Measurements from ENCODE around the gene CCR6.

CCR6 gene

GRCh38 chr6:167119670-167120582 lies 3.0 kb upstream of the CCR6 start:
- no peak for TF ChIP-seq CTCF (IDR thresholded peaks at IDR 0.05; ENCODE audit: low read depth, low read length)
- no peak overlapping the region for H3K4me3 ChIP-seq (replicated peaks in 1 of 2; ENCODE audit: low read depth in 2 of 2, low read length in 2 of 2)
- no peak for DNase-seq (ENCODE audit: low read depth in 2 of 2)

- H3K4me3 ChIP-seq (replicated peaks in 1 of 2; ENCODE audit: low read depth in 2 of 2, low read length in 2 of 2): no peak overlapping the region
- DNase-seq (ENCODE audit: low read depth in 2 of 2): no peak
- TF ChIP-seq CTCF (IDR thresholded peaks at IDR 0.05; ENCODE audit: low read depth, low read length): no peak
These were observed 2.4 kb upstream of the CCR6 start for GRCh38 chr6:167120583-167120903.

DNA sequence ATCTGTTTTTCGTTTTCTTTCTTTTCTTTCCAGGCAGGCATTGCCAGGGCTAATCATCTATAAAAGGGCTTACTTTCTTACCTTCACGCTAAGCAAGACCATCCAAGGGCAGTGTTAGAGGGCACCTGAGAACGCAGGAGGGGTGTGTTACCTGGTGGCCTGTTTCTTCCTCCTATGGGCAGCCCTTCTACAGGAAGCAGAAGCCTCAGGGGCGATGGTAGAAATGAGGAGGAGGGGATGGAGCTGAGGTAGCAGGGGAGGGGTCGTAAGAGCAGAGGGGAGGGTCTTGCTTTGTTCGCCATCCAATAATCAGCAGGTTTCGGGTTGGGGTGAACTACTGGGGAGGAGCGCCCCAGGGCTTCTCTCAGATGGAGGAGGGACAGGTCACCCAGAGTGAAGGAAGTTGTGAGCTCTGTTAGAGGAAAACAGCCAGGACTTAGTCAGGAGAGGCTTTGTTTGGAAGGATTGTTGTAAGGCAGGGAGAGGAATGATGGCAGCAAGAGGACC lies 1.5 kb upstream of the CCR6 start:
- no peak overlapping the region for H3K4me3 ChIP-seq (replicated peaks in 1 of 2; ENCODE audit: low read depth in 2 of 2, low read length in 2 of 2)
- TF ChIP-seq CTCF (IDR thresholded peaks at IDR 0.05; ENCODE audit: low read depth, low read length): no peak

DNA sequence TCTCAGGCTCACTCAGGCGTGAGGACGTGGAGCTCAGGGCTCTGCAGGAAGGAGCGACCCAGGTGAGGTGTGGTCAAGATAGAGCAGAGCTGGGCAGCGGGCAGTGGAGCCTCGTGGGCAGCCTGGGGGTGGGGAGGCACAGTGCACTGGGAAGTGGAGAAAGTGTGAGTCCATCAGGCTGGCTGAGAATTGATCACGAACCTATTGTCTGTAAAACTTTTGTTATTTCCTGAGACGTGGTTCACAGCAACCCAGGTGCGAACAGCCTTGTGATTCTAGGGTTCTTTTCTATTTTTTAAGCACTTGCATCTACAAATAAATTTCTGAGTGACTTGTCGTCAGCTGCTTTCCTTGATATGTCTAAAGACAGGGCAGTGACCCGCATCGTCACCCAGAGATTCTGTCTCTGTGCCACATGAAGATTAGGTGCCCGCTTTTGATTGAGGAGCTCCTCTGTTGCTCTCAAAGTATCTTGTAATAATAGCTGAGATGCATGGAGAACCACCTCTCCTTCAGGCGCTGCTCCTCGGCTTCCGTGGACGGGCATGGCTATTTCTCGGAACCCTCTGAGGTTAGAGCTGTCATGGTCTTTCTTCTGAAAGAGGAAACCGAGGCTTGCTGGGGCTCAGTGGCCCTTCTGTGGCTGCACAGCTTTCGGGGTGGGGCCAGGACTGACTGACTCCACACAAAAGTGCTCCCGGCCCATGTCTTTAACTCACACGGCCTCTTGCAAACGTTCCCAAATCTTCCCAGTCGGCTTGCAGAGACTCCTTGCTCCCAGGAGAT lies 662 bp upstream of the CCR6 start:
- DNase-seq (ENCODE audit: low read depth in 2 of 2): no peak
- no peak for TF ChIP-seq CTCF (IDR thresholded peaks at IDR 0.05; ENCODE audit: low read depth, low read length)
- H3K4me3 ChIP-seq (replicated peaks in 1 of 2; ENCODE audit: low read depth in 2 of 2, low read length in 2 of 2): no peak overlapping the region

More for the DNA sequence above, 1.5 kb upstream of the CCR6 start:
- DNase-seq (ENCODE audit: low read depth in 2 of 2): no peak

GRCh38 chr6:167124753-167125152 lies 1.9 kb downstream of the CCR6 start:
- TF ChIP-seq CTCF (IDR thresholded peaks at IDR 0.05; ENCODE audit: low read depth, low read length): no peak
- no peak overlapping the region for H3K4me3 ChIP-seq (replicated peaks in 1 of 2; ENCODE audit: low read depth in 2 of 2, low read length in 2 of 2)
- DNase-seq (ENCODE audit: low read depth in 2 of 2): no peak

DNA sequence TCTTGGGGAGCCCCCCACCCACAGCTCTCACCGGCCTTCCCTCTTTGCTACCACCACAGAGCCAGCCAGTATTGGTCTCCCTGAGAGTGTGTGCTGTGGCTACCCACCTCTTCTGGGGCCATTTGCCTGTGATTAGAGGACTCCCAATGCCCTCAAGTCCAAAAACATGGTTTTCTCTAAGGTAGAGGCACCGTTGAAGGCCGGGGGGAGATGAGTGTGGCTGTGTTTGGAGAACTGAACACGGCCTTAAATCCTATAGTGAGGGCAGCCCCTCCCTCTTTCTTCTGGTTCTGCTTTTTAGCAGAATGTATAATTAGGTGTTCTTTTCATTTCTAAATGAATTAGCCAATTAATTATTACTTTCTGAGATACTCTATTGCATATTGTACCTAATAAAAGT lies 2.5 kb downstream of the CCR6 start:
- TF ChIP-seq CTCF (IDR thresholded peaks at IDR 0.05; ENCODE audit: low read depth, low read length): no peak
- DNase-seq (ENCODE audit: low read depth in 2 of 2): no peak

More for the DNA sequence above, 2.5 kb downstream of the CCR6 start:
- no peak overlapping the region for H3K4me3 ChIP-seq (replicated peaks in 1 of 2; ENCODE audit: low read depth in 2 of 2, low read length in 2 of 2)
